HCT116 (cell line): ENCODE data around the gene SCN4A. TPM values are rescaled to one million over a fixed set of nuclear protein-coding genes. Genes with fewer than 3 reads are reported as not detected.

Experiments
- ATAC-seq: fragments of 200-7000 bp; cut with Tn5 transposase; 2 replicates; pipeline ENCODE4 v1.9.1; 2020; ENCODE audit warnings: mild to moderate bottlenecking, moderate library complexity
- BruUV-seq: library from RNA; stranded (reverse); fragments of 400-500 nt; replicated peaks from 2 replicates; lab custom pipeline; 2021; lab: Mats Ljungman, UMichigan
- CTCF ChIA-PET: fragments of 300-600 bp; sonication (Branson Sonifier 250); formaldehyde crosslinking; loops from one replicate; lab custom pipeline; 2021; ENCODE audit warnings: antibody characterized with exemption; lab: Charles Lee
- POLR2A ChIA-PET: fragments of 300-600, 350-600 bp; sonication (Branson Sonifier 250); formaldehyde crosslinking; loops from one replicate; lab custom pipeline; 2021; ENCODE audit warnings: antibody characterized with exemption; lab: Charles Lee
- RAD21 ChIA-PET, 2 experiments: fragments of 300-600 bp; sonication (Branson Sonifier 250); formaldehyde crosslinking; loops; one replicate each; lab custom pipeline; 2023; ENCODE audit warnings: low total read pairs in 2 of 2; ENCODE audit not compliant: uncharacterized antibody in 2 of 2, unreplicated experiment in 2 of 2, low non-redundant PET in 1 of 2; lab: Charles Lee
- DNase-seq: peaks from one replicate; pipeline ENCODE4 v3.0.0-alpha.2; 2010; ENCODE audit warnings: low read depth, low spot score
- H2AFZ ChIP-seq: fragments of 200-600 bp; shearing (Covaris generic), sonication (generic); 2 replicates; pipeline ENCODE4 v1.6.1; 2017; ENCODE audit warnings: low read depth, mixed run types, mixed read lengths, antibody characterized with exemption, low read length; ENCODE audit not compliant: poor library complexity, severe bottlenecking
- H3K27ac ChIP-seq: 2 replicates; pipeline ENCODE4 v1.5.1; 2012; ENCODE audit warnings: low read depth, low read length
- H3K27me3 ChIP-seq: fragments of 200-600 bp; sonication (generic); 2 replicates; pipeline ENCODE4 v1.6.1; 2016; ENCODE audit warnings: mixed run types, low read length, mixed read lengths; ENCODE audit not compliant: insufficient read depth
- H3K36me3 ChIP-seq, 2 experiments: fragments of 200-500 bp in 1 of 2; fragments of 200-600 bp in 1 of 2; sonication (Bioruptor generic) in 1 of 2; sonication (generic) in 1 of 2; 2 replicates each; pipeline versions ENCODE4 v1.5.1 to v1.6.1; 2014 to 2016; ENCODE audit warnings: low read length in 2 of 2, inconsistent platforms in 1 of 2, mixed read lengths in 1 of 2, mixed run types in 1 of 2; ENCODE audit not compliant: insufficient read depth in 2 of 2, control insufficient read depth in 1 of 2
- H3K4me1 ChIP-seq, 2 experiments: fragments of 200-600 bp in 1 of 2; sonication (generic) in 1 of 2; 2 replicates each; pipeline versions ENCODE4 v1.5.1 to v1.6.1; 2012 to 2017; ENCODE audit warnings: low read length in 2 of 2, inconsistent platforms in 1 of 2, mild to moderate bottlenecking in 1 of 2, mixed read lengths in 1 of 2, mixed run types in 1 of 2, moderate library complexity in 1 of 2; ENCODE audit not compliant: insufficient read depth in 2 of 2, control insufficient read depth in 1 of 2
- H3K4me2 ChIP-seq: fragments of 200-600 bp; sonication (generic); 2 replicates; pipeline ENCODE4 v1.6.1; 2017; ENCODE audit warnings: mixed run types, low read length, mixed read lengths
- H3K4me3 ChIP-seq, 2 experiments: fragments of 200-600 bp in 1 of 2; sonication (generic) in 1 of 2; replicated peaks in 1 of 2; 2 replicates each; pipeline ENCODE4 v1.5.1; 2011 to 2016; ENCODE audit warnings: low read length in 2 of 2, control low read depth in 1 of 2, low read depth in 1 of 2, mild to moderate bottlenecking in 1 of 2, mixed read lengths in 1 of 2, mixed run types in 1 of 2
- H3K79me2 ChIP-seq: fragments of 200-600 bp; sonication (generic); 2 replicates; pipeline ENCODE4 v1.6.1; 2017; ENCODE audit warnings: mild to moderate bottlenecking, mixed run types, low read length, moderate library complexity, mixed read lengths; ENCODE audit not compliant: insufficient read depth
- H3K9ac ChIP-seq: fragments of 200-600 bp; sonication (generic); 2 replicates; pipeline ENCODE4 v1.6.1; 2016; ENCODE audit warnings: low read length, mixed read lengths
- H3K9me2 ChIP-seq: fragments of 200-600 bp; sonication (generic), shearing (Covaris generic); 2 replicates; pipeline ENCODE4 v1.6.1; 2017; ENCODE audit warnings: mixed run types, mild to moderate bottlenecking, moderate library complexity; ENCODE audit not compliant: insufficient read depth
- H3K9me3 ChIP-seq, 2 experiments: fragments of 200-500 bp in 1 of 2; fragments of 200-600 bp in 1 of 2; sonication (Bioruptor generic) in 1 of 2; sonication (generic) in 1 of 2; 2 replicates each; pipeline ENCODE4 v1.6.1; 2014 to 2017; ENCODE audit warnings: low read length in 2 of 2, mixed read lengths in 2 of 2, inconsistent platforms in 1 of 2, low read depth in 1 of 2, mild to moderate bottlenecking in 1 of 2, mixed run types in 1 of 2, moderate library complexity in 1 of 2; ENCODE audit not compliant: control insufficient read depth in 1 of 2, insufficient read depth in 1 of 2
- H4K20me1 ChIP-seq: fragments of 200-600 bp; sonication (generic), shearing (Covaris generic); 2 replicates; pipeline ENCODE4 v1.6.1; 2017; ENCODE audit warnings: mixed run types, mild to moderate bottlenecking, moderate library complexity; ENCODE audit not compliant: insufficient read depth
- CBX3 ChIP-seq: IDR thresholded peaks from 2 replicates; pipeline ENCODE4 v1.6.1; 2012; ENCODE audit warnings: low read depth
- ELF1 ChIP-seq: IDR thresholded peaks from 2 replicates; pipeline ENCODE4 v1.6.1; 2012; ENCODE audit warnings: low read depth, borderline replicate concordance
- EZH2 ChIP-seq: fragments of 200-600 bp; sonication (generic); IDR thresholded peaks from 2 replicates; pipeline ENCODE4 v1.6.1; 2017; ENCODE audit warnings: antibody characterized with exemption, mixed run types
- EZH2phosphoT487 ChIP-seq: fragments of 200-600 bp; IDR thresholded peaks from 2 replicates; pipeline ENCODE4 v1.6.1; 2018; ENCODE audit warnings: antibody characterized with exemption, borderline replicate concordance
- POLR2AphosphoS5 ChIP-seq: IDR thresholded peaks from 2 replicates; pipeline ENCODE4 v1.6.1; 2011; ENCODE audit warnings: mild to moderate bottlenecking, low read depth, low read length, moderate library complexity
- ZBTB33 ChIP-seq: IDR thresholded peaks from 2 replicates; pipeline ENCODE4 v1.6.1; 2011; ENCODE audit warnings: mild to moderate bottlenecking, low read length, moderate library complexity; ENCODE audit not compliant: insufficient replicate concordance; ENCODE audit errors: extremely low read depth
- ZNF274 ChIP-seq: fragments of 200-500 bp; sonication (Bioruptor generic); IDR thresholded peaks from 2 replicates; pipeline ENCODE4 v1.6.1; 2014; ENCODE audit warnings: mild to moderate bottlenecking, low read depth, low read length, inconsistent platforms
- intact Hi-C: fragments of 100-400 bp; cut with micrococcal nuclease; formaldehyde crosslinking; loops from 2 replicates; pipeline ENCODE4 v1.10.0; 2022
- total RNA-seq: library from RNA; stranded (reverse); gene quantifications from one replicate; pipeline ENCODE4 v1.2.1, GENCODE V29; 2021; ENCODE audit not compliant: unreplicated experiment
- TF ChIP-seq, protein P1 (sequence below), 3 experiments: fragments of 200-600 bp in 1 of 3; sonication (generic) in 1 of 3; IDR thresholded peaks in 2 of 3; conservative IDR thresholded peaks in 1 of 3; 2 replicates each; pipeline ENCODE4 v1.5.1; 2012 to 2017; ENCODE audit warnings: low read depth in 2 of 3, low read length in 2 of 3, antibody characterized with exemption in 1 of 3, borderline replicate concordance in 1 of 3, control low read depth in 1 of 3, mild to moderate bottlenecking in 1 of 3, mixed read lengths in 1 of 3, mixed run types in 1 of 3, moderate library complexity in 1 of 3; ENCODE audit not compliant: insufficient read depth in 1 of 3

SCN4A gene
- total RNA-seq, 1 experiment from 2014 or later = 2.7 TPM

DNA sequence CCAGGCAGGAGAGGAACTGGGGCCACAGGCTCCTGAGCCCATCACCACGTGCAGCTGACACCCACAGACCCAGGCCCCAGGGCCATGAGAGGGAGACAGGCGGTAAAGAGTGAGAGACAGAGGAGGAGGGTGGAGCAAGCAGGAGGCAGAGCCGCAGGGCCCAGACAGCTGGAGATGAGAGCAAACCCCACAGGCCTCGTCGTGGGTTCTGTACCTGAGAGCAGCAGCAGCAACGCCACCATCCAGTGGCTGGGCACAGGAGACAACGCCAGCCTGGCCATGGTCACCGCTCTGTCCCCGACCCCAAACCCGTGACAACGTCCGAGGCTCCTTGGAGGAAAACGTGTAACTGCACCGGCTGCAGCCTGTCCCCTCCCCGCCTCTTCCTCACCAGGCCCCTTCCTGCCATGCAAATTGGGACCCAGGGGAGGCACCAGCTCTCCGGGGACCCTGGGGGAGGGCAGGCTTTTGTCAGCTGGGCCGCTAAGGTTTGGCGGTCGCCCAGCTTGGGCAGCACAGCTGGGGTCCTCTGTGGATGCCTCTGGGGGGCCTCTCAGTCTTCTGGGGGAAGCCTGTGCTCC, 40.6 kb downstream of the SCN4A start, which contains the start of gene CD79B:
TSS of gene CD79B (minus strand) at position 351 of the 581 bp plus-strand sequence. CDS start at position 281, 70 bp downstream.
- intact Hi-C loops = no loop called here

More for the DNA sequence above, 40.6 kb downstream of the SCN4A start, which contains the start of gene CD79B:
- ATAC-seq (no peak), DNase-seq (no peak)
- Histone ChIP-seq H3K9ac (no peak within 1 kb of the TSS), H3K4me3 (no peak within 1 kb of the TSS), H3K4me1 (peaks cover 0 to 11% of the 10 kb centered on the region in 2 experiments; a peak in 3 of 4 replicates), H3K27ac (no peak within 1 kb of the TSS), H3K27me3 (no peaks in the 10 kb centered on the region), H2AFZ (no peak within 1 kb of the TSS), H3K79me2 (no peaks in the 10 kb centered on the region), H4K20me1 (no peaks in the 10 kb centered on the region), H3K9me2 (no peaks in the 10 kb centered on the region), H3K9me3 (no peaks in the 10 kb centered on the region), H3K36me3 (no peaks in the 10 kb centered on the region), H3K4me2 (0 out of 2 replicates have a peak within 1 kb of the TSS, but pooled peaks have one; percentile 12)
- POLR2A ChIA-PET = interaction anchor here (0.6 kb wide), 1 partner anchor 13 kb away, joined by 3 read pairs; no protein-coding TSS in a partner anchor
- CTCF ChIA-PET = interaction anchor here (0.9 to 3.9 kb wide), 3 partner anchors 13 to 18 kb away, joined by 3 to 17 read pairs (median 3); no protein-coding TSS in a partner anchor
- RAD21 ChIA-PET = no interaction called here
- no TSS peak for BruUV-seq
- no peak for TF ChIP-seq ZBTB33
- TF ChIP-seq EZH2phosphoT487 = no peak
- no peak for TF ChIP-seq ZNF274
- TF ChIP-seq EZH2 = no peak
- no peak for TF ChIP-seq ELF1
- TF ChIP-seq POLR2AphosphoS5 = no peak
- TF ChIP-seq, protein P1, sequence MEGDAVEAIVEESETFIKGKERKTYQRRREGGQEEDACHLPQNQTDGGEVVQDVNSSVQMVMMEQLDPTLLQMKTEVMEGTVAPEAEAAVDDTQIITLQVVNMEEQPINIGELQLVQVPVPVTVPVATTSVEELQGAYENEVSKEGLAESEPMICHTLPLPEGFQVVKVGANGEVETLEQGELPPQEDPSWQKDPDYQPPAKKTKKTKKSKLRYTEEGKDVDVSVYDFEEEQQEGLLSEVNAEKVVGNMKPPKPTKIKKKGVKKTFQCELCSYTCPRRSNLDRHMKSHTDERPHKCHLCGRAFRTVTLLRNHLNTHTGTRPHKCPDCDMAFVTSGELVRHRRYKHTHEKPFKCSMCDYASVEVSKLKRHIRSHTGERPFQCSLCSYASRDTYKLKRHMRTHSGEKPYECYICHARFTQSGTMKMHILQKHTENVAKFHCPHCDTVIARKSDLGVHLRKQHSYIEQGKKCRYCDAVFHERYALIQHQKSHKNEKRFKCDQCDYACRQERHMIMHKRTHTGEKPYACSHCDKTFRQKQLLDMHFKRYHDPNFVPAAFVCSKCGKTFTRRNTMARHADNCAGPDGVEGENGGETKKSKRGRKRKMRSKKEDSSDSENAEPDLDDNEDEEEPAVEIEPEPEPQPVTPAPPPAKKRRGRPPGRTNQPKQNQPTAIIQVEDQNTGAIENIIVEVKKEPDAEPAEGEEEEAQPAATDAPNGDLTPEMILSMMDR (IDR thresholded peaks at IDR 0.05 in 2 of 3, conservative IDR thresholded peaks at IDR 0.05 in 1 of 3; ENCODE audit: borderline replicate concordance in 1 of 3, insufficient read depth in 1 of 3, low read depth in 2 of 3, low read length in 2 of 3) = no peak
- TF ChIP-seq CBX3 = no peak
